WERI-Rb-1 (cell line): Measurements from ENCODE around the gene ADGRL3.

ENCODE experiments used
- DNase-seq: peaks from one replicate; pipeline ENCODE4 v3.0.0-alpha.2; 2020
- H3K27ac ChIP-seq: fragments of 250-450 bp; sonication (Bioruptor Pico); 2 replicates; pipeline ENCODE4 v1.5.1; 2020; ENCODE audit warnings: mild to moderate bottlenecking, moderate library complexity
- H3K27me3 ChIP-seq: fragments of 250-450 bp; sonication (Bioruptor Pico); 2 replicates; pipeline ENCODE4 v1.5.1; 2021; ENCODE audit warnings: mild to moderate bottlenecking, low read depth, moderate library complexity; ENCODE audit not compliant: insufficient read depth, severe bottlenecking
- H3K36me3 ChIP-seq: fragments of 250-450 bp; sonication (Bioruptor Pico); 2 replicates; pipeline ENCODE4 v1.5.1; 2020; ENCODE audit warnings: mild to moderate bottlenecking, moderate library complexity
- H3K4me3 ChIP-seq: 2 replicates; pipeline ENCODE4 v1.5.1; 2011; ENCODE audit warnings: low read depth, mild to moderate bottlenecking, control low read depth, low read length
- H3K9me3 ChIP-seq: fragments of 250-450 bp; sonication (Bioruptor Pico); 2 replicates; pipeline ENCODE4 v1.5.1; 2021; ENCODE audit warnings: mild to moderate bottlenecking, moderate library complexity; ENCODE audit not compliant: severe bottlenecking
- TF ChIP-seq, protein P1 (sequence below): IDR thresholded peaks from 2 replicates; pipeline ENCODE4 v1.5.1; 2011; ENCODE audit warnings: low read depth, mild to moderate bottlenecking, control low read depth, inconsistent platforms, low read length

The ADGRL3 gene

DNA sequence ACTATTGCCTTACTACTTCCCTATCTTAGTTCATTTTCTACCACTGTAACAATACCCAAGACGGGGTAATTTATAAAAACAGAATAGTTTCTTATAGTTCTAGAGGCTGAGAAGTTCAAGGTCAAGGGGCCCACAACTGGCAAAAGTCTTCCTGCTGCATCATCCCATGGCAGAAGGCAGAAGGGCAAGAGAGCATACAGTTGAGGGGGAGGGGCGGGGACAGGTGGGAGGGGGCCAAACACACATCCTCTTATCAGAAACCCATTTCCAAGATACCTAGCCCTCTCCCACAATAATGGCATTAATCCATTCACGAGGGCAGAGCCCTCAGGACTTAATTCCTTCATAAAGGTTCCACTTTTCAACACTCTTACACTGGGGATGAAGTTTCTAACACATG lies 690.2 kb downstream of the ADGRL3 start:
- Histone ChIP-seq H3K9me3 (no peaks in the 10 kb centered on the region), H3K27me3 (no peaks in the 10 kb centered on the region), H3K4me3 (no peak overlapping the region), H3K27ac (no peak overlapping the region), H3K36me3 (no peaks in the 10 kb centered on the region)
- TF ChIP-seq, protein P1, sequence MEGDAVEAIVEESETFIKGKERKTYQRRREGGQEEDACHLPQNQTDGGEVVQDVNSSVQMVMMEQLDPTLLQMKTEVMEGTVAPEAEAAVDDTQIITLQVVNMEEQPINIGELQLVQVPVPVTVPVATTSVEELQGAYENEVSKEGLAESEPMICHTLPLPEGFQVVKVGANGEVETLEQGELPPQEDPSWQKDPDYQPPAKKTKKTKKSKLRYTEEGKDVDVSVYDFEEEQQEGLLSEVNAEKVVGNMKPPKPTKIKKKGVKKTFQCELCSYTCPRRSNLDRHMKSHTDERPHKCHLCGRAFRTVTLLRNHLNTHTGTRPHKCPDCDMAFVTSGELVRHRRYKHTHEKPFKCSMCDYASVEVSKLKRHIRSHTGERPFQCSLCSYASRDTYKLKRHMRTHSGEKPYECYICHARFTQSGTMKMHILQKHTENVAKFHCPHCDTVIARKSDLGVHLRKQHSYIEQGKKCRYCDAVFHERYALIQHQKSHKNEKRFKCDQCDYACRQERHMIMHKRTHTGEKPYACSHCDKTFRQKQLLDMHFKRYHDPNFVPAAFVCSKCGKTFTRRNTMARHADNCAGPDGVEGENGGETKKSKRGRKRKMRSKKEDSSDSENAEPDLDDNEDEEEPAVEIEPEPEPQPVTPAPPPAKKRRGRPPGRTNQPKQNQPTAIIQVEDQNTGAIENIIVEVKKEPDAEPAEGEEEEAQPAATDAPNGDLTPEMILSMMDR, result no peak
- no peak for DNase-seq

DNA sequence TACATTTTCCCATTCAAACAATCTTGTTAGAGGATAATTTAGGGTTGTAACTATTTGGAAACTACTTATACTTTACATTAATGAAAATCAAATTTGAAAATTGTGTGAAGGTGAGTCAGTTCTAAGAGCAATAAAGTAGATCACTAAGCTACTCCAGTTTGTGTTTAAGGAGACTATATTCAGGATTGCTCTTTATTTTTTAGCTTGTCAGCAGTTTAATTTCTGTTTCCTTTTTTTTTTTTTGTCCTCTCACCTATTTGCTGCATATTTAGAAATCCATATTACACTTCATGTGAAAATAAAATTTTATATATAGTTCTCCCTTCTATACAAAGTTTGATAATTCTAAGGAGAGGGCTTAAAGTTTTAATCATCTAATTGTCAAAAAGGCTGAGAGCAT lies 691.8 kb downstream of the ADGRL3 start:
- H3K4me3 ChIP-seq, result no peak overlapping the region
- H3K27me3 ChIP-seq, result no peaks in the 10 kb centered on the region
- H3K9me3 ChIP-seq, result no peaks in the 10 kb centered on the region
- H3K27ac ChIP-seq, result no peak overlapping the region
- TF ChIP-seq, protein P1, result no peak
- no peak for DNase-seq
- H3K36me3 ChIP-seq, result no peaks in the 10 kb centered on the region

DNA sequence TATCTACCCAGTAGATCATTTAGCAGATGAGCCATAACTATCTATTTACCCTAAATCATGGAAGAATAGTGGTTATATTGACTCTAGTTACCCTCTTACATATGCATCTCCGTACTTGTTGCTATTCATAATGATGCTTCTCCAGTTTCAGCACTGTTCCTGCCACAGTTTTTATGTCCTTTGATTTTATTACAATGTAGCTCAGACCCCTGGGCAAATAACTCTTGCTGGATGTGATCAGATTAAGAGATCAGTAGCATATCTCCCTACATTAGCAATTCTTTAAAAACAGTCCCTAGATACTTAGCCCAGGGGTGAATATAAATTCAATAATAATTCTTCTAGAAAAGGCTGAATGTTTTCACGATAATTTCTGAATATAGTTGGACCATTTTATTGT lies 696.5 kb downstream of the ADGRL3 start:
- Histone ChIP-seq H3K9me3 (peaks cover 4% of the 10 kb centered on the region), H3K36me3 (no peaks in the 10 kb centered on the region), H3K27ac (peak overlapping the region; percentile 56), H3K27me3 (no peaks in the 10 kb centered on the region), H3K4me3 (no peak overlapping the region)
- DNase-seq, result no peak
- TF ChIP-seq, protein P1, result no peak

DNA sequence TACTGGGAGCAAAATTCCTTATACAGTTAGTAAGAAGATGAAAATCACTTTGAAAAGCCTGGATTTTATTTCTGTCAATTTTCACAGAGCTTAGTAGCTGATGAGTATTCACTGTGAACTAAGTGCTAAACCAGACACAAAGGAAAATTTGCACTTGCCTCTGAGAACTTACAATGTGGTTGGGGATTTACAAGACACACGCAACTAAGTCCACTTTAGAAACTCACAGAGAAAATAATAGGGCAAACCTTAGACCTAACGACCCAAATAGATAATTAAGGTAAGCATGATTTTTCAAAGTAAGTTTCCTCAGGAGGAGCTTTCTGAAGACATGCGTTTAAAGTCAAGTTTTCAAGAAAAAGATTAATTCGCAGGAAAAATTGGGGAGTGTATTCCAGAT lies 708.9 kb downstream of the ADGRL3 start:
- TF ChIP-seq, protein P1, result no peak
- Histone ChIP-seq H3K4me3 (no peak overlapping the region), H3K9me3 (no peaks in the 10 kb centered on the region), H3K27ac (no peak overlapping the region), H3K36me3 (no peaks in the 10 kb centered on the region), H3K27me3 (no peaks in the 10 kb centered on the region)
- DNase-seq, result no peak

DNA sequence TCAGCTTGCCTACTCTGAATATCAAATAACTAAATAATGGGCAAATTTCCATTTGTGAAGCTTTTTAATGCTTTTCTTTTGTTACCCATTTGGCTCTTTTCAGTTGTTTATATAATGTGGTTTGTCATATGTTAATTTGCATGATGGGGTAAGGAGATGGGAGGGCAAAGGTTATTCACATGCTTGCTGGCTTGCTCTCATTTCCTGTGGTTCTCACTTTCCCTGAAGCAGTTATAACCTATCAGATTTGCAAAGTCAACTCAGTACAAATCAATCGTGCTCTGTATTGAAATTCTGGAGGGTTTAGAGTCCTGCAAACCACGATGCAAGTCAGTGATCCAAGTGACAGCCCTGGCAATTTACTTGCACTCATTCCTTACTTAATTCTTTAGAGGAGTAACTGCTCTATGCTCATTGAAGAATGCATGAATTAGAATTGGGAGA lies 711.2 kb downstream of the ADGRL3 start:
- no peak overlapping the region for H3K27ac ChIP-seq
- H3K4me3 ChIP-seq, result no peak overlapping the region
- DNase-seq, result no peak
- no peaks in the 10 kb centered on the region for H3K27me3 ChIP-seq
- TF ChIP-seq, protein P1, result no peak
- H3K9me3 ChIP-seq, result no peaks in the 10 kb centered on the region
- H3K36me3 ChIP-seq, result no peaks in the 10 kb centered on the region

DNA sequence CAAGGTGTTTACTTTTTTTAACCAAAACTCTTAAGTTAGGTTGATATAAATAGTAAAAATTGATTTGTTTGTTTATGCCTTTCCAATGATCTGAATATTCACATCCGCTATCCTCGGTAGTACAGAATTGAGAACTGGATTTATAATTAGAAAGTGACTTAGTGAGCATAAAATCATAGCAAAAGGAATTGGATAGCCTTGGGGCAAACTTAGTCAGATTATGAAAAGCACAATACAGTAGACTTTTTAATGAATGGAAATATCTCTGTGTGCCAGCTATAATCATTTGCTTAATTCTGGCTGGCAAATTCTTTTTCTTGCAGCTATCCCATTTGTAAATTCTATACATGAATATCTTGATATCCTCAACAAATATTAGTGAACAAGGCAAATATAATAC lies 713.5 kb downstream of the ADGRL3 start:
- no peak overlapping the region for H3K4me3 ChIP-seq
- TF ChIP-seq, protein P1, result no peak
- H3K9me3 ChIP-seq, result no peaks in the 10 kb centered on the region
- no peak for DNase-seq
- H3K27ac ChIP-seq, result no peak overlapping the region
- H3K36me3 ChIP-seq, result no peaks in the 10 kb centered on the region
- H3K27me3 ChIP-seq, result no peaks in the 10 kb centered on the region
